ENCODE data around the gene ENTPD8.

ENTPD8 gene

GRCh38 chr9:137431416-137431931, 9.7 kb downstream of the ENTPD8 start:
- DNase-seq (ENCODE audit: low spot score), result no peak

GRCh38 chr9:137430723-137431415, 10.3 kb downstream of the ENTPD8 start:
- DNase-seq (ENCODE audit: low spot score), result no peak

- DNase-seq (ENCODE audit: low spot score), result no peak
These were observed 11.0 kb downstream of the ENTPD8 start for GRCh38 chr9:137429974-137430722.

- DNase-seq (ENCODE audit: low spot score), result no peak
These were observed 11.6 kb downstream of the ENTPD8 start for GRCh38 chr9:137429546-137429890.

DNA sequence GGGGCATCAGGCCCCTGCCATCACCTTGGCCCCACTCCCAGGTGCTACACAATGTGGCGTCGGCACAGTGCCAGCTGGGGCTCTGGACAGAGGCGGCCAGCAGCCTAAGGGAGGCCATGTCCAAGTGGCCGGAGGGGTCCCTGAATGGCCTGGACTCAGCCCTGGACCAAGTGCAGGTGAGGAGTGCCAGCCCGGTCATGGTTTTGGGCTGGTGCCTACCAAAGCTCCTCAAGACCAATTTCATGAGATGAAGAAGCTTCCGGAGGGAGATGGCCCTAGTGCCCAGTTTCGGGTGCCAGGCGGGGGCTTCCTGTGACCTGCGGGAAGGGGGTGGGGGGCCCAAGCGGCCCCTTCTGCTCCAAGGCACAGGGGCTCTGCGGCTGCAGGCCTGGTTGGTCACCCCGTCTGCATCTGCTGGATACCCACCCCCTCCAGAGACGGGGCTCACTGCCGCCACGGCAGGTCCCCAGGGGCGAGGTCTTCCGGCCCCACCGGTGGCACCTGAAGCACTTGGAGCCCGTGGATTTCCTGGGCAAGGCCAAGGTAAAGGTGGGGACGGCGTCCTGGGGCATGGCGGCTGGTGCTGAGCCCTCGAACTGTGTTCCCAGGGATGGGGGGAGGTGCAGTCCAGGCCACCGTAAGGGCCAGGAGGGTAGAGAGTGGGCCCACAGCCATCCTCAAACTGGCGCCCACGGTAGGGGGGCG, 12.2 kb downstream of the ENTPD8 start:
- DNase-seq (ENCODE audit: low spot score), result no peak

DNA sequence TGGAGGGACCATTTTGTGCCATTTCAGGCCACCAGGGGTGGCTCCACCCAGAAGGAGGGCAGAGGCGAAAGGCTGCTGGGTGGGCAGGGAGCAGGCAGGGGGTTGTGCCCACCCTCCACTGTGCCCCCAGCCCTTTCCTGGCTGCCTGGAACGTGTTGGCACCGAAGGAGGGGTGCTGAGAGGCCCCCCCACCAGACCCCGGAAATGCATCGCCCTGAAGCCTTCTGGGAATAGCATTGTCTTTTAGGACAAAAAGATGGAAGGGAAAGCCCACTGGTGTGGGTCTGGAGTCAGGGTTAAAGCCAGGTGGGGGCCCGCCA, 12.9 kb downstream of the ENTPD8 start:
- no peak for DNase-seq (ENCODE audit: low spot score)

DNA sequence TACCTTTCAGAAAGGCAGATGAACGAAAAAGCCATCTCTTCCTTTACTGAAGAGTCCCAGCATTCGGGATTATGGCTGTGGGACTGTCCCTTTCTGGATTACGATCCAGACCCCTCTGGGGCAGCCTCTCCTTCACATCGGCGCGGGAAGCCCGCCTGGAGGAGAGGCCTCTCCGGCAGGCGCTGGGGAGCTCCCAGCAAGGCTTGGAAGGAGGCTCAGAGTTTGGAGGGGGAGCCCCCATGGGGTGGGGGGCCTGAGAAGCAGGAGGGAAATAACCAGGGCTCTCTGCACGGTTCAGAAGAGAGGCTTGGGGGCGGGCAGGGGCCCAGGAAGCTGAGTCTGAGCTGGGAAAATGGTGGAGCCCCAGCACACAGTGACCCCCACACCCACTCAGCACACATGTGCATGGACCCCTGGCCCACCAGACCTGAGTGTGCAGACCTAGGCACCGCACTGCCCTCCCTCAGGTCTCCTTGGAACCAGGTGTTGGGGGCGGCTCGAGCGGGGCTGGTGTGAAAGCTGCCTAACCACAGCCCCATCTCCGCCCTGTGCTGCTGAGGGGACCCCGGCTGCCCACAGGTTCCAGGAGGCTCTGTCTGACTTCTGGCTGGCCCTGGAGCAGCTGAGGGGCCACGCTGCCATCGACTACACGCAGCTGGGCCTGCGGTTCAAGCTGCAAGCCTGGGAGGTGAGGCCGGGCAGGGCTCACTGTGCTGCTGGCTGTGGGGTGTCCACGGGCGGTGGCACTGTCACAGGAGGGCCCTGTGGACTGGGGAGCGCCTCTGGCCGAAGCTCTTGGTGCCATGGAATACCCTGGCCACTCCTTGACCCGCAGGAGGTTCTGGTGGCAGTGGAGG, 13.5 kb downstream of the ENTPD8 start:
- no peak for DNase-seq (ENCODE audit: low spot score)

- DNase-seq (ENCODE audit: low spot score), result no peak
These were observed 15.0 kb downstream of the ENTPD8 start for GRCh38 chr9:137426018-137426681.

DNA sequence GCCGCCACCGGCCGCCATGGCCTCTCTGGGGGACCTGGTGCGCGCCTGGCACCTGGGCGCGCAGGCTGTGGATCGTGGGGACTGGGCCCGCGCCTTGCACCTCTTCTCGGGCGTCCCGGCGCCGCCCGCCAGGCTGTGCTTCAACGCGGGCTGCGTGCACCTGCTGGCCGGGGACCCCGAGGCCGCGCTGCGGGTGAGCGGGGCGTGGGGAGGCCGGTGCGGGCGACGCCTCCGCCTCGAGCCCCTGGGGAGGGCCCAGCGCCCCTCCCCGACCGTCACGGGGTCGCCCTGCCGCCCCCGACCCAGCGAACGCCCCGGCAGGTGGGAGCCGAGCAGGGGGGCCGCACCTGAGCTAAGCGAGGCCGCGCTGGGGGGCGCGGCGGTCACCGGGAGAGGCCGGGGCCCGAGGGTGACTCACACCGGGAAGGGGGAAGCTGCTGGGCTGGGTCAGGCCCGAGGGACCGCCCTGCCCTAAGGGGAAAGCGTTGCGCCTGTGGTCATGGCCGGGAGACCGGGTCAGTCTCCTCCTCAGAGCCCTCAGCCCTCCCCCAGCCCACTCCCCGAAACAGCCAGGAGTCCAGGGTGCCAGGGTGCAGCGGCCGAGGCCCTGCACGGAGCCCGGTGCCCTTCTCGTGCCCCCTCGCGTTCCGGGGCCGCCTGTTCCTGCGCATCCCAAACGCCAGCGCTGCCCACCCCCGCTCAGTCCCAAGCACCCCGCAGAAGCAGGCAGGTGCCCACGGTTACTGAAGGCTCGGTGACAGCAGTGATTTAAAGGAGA, 17.5 kb downstream of the ENTPD8 start:
- no peak for DNase-seq (ENCODE audit: low spot score)

- DNase-seq (ENCODE audit: low spot score), result peak; percentile 89
These were observed 18.3 kb downstream of the ENTPD8 start, which contains the start of the genes EXD3 and NOXA1 for GRCh38 chr9:137422604-137423513. Gene EXD3 (minus strand): TSS chr9:137423162. CDS start chr9:137395357, 27,805 bp downstream. Gene NOXA1 (plus strand): TSS chr9:137423393. CDS start chr9:137423530, 137 bp downstream.

- no peak for DNase-seq (ENCODE audit: low spot score)
These were observed 19.1 kb downstream of the ENTPD8 start for GRCh38 chr9:137421838-137422603.

DNA sequence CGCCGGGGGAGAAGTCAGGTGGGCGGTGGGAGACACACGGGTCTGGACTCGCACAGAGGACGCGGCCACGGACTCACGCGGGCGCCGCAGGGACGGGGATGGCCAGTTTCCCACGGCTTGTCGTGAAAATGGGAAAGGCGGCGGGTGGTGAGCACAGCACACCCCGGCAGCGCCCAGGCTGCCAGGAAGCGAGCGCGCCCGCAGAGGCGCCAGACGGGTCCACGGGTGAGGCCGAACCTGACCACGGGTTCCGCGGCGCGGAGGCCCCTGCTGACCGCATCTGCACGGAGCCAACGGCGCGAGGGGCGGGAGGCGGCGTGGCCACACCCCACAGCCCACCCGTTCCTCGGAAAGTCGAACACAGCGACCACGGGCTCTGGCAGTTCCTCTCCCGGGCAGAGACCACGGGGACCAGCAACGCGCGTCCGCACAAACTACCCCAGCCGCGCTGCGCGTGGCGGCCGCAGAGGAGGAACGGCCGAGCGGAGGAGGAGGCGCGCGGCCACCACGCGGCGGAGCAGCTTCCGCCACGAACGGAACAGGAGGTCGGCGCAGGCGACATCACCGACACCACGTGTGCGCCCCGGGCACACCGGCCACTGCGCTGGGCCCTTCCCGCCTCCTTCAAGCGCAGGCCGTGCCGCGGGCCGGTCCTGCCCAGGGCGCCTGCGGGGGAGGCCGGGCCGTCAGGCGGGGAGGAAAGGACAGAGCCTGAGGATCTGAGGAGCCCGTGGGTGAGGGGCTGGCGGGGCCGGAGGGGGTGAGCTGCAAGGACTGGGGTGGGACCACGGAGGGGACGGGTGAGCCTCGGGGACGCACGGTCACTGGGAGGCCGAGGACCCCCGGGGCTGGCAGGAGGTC, 23.8 kb downstream of the ENTPD8 start:
- DNase-seq (ENCODE audit: low spot score), result no peak

DNA sequence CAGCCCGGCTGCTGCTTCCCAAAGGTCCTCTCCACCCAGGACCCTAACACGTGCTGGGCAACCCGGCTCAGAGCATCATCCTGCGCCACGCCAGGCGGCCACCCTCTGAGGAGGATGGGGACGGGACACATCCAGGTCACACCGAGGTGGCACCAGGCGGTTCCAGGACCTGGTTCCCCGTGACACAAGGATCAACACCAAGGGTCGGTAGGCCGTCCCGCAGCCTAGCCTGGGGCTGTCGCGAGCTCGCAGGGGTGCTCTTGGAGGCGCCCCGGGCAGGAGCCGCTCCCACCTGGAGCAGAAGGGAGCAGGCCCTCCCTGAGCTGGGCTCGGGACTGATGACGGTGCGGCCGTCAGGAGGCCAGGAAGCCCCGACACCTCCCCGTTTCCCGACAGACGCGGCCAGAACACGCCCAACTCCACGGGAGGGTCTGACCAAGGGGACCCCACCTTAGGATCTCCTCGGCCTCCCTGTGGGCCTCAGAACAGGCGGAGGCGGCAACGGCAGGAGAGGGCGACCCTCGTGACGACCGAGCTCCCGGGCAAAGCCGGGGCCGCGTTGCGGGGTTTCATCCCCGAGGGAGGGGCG, 24.5 kb downstream of the ENTPD8 start:
- no peak for DNase-seq (ENCODE audit: low spot score)

DNA sequence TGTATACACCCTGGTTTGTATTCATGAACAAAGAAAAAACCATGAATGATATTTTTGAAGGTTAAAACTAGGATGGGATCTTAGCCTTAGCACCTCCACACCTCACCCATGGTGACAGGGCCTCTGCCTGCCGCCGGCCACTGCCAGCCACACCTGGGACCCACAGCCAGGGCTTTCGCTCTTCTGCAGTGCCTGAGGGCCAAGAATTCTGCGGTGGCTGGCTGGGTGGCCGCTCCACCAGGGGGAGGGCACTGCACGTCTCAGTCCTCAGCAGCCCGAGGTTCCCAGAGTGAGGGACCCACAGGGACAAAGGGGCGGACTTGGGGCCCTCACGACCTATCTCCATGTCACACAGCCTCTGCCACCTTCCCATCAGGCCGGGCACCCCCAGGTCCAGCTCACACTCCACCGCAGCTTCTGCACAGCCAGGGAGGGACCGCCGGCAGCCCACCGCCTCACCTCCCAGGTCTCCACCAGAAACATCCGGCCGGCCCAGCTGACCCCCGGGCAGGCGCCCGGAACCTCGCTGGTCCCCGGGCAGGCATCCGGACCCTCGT, 25.1 kb downstream of the ENTPD8 start:
- DNase-seq (ENCODE audit: low spot score), result no peak

DNA sequence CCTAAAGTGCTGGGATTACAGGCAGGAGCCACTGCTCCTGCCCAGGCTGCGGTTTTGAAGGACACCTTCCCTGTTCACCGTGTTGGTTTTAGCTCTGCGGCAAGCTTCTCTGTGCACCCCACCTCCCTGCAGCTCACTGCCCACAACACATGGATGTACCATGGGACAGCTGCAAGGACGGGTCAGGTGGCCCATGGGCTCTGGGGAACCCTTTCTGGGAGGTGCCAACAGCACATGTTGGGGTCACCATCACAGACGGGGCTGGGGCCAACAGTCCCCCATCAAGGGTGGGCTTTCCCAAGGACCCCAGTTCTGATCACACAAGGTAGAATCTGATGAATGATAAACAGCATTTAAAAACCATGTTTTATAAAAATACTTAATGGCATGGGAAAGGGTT, 25.7 kb downstream of the ENTPD8 start:
- DNase-seq (ENCODE audit: low spot score), result no peak

- no peak for DNase-seq (ENCODE audit: low spot score)
These were observed 28.7 kb downstream of the ENTPD8 start for GRCh38 chr9:137412431-137412830.
